HepG2 (cell line): Measurements from ENCODE around the gene TMPO. TPM values are rescaled to one million over a fixed set of nuclear protein-coding genes. Genes with fewer than 3 reads are reported as not detected.
A peak's percentile ranks its signal among the peaks of the same experiment; 100 is the strongest.

Experiments used
- BRD4 ChIP-seq: sonication (generic); formaldehyde crosslinking; IDR thresholded peaks from 2 replicates; pipeline ENCODE4 v1.4.0; 2020; ENCODE audit warnings: missing genetic modification reagents
- CEBPB ChIP-seq: IDR thresholded peaks from 2 replicates; pipeline ENCODE4 v1.6.1; 2011; ENCODE audit warnings: low read depth, low read length, improper control_type of control experiment, borderline replicate concordance
- CEBPZ ChIP-seq: IDR thresholded peaks from 2 replicates; pipeline ENCODE4 v1.6.1; 2012; ENCODE audit warnings: low read length, improper control_type of control experiment
- FLYWCH1 ChIP-seq: sonication (generic); formaldehyde crosslinking; IDR thresholded peaks from 2 replicates; pipeline ENCODE4 v1.8.1; 2023; ENCODE audit warnings: mild to moderate bottlenecking, missing genetic modification reagents
- GATAD1 ChIP-seq: IDR thresholded peaks from 2 replicates; pipeline ENCODE4 v1.6.1; 2016; ENCODE audit warnings: missing genetic modification reagents, missing compliant biosample characterization
- MTA3 ChIP-seq: sonication (generic); formaldehyde crosslinking; IDR thresholded peaks from 2 replicates; pipeline ENCODE4 v1.4.0; 2020; ENCODE audit warnings: missing genetic modification reagents
- MYC ChIP-seq: sonication (generic); formaldehyde crosslinking; IDR thresholded peaks from 2 replicates; pipeline ENCODE4 v1.9.0; 2021; ENCODE audit warnings: missing genetic modification reagents, borderline replicate concordance
- NAIF1 ChIP-seq: sonication (generic); formaldehyde crosslinking; IDR thresholded peaks from 2 replicates; pipeline ENCODE4 v1.5.0; 2020; ENCODE audit warnings: mild to moderate bottlenecking, missing genetic modification reagents, borderline replicate concordance
- NFIC ChIP-seq: IDR thresholded peaks from 2 replicates; pipeline ENCODE4 v1.6.1; 2012; ENCODE audit warnings: mild to moderate bottlenecking, low read length, inconsistent platforms
- PAWR ChIP-seq: sonication (generic); formaldehyde crosslinking; IDR thresholded peaks from 2 replicates; pipeline ENCODE4 v1.4.0; 2020; ENCODE audit warnings: missing genetic modification reagents, mild to moderate bottlenecking, borderline replicate concordance
- RAD51 ChIP-seq: fragments of 450-650 bp; IDR thresholded peaks from 2 replicates; pipeline ENCODE4 v1.6.1; 2016; ENCODE audit warnings: borderline replicate concordance
- SMARCE1 ChIP-seq: fragments of 450-650 bp; IDR thresholded peaks from 2 replicates; pipeline ENCODE4 v1.6.1; 2017; ENCODE audit warnings: borderline replicate concordance
- SOX5 ChIP-seq: IDR thresholded peaks from 2 replicates; pipeline ENCODE4 v1.6.1; 2016; ENCODE audit warnings: borderline replicate concordance
- ZNF225 ChIP-seq: sonication (generic); formaldehyde crosslinking; IDR thresholded peaks from 2 replicates; pipeline ENCODE4 v1.4.0; 2020; ENCODE audit warnings: mild to moderate bottlenecking, missing genetic modification reagents
- ZNF567 ChIP-seq: sonication (generic); formaldehyde crosslinking; IDR thresholded peaks from 2 replicates; pipeline ENCODE4 v1.8.1; 2023; ENCODE audit warnings: mild to moderate bottlenecking, missing genetic modification reagents, borderline replicate concordance
- ZNF75D ChIP-seq: sonication (generic); formaldehyde crosslinking; IDR thresholded peaks from 2 replicates; pipeline ENCODE4 v1.8.1; 2023; ENCODE audit warnings: missing genetic modification reagents, mild to moderate bottlenecking, borderline replicate concordance
- polyA plus RNA-seq, 8 experiments: library from polyadenylated mRNA; depleted of rRNA in 3 of 8; stranded (reverse) in 7 of 8; unstranded in 1 of 8; fragments of >200 nt; fragmentation: Illumina TruSeq in 4 of 8; extraction: Trizol in 4 of 8; gene quantifications; 2 replicates each; pipeline versions ENCODE4 v1.2.1 to v1.2.3, GENCODE V29; 2011 to 2016; ENCODE audit warnings: low read depth in 4 of 8, missing spikeins in 1 of 8, mixed read lengths in 1 of 8; ENCODE audit not compliant: insufficient read depth in 1 of 8
- total RNA-seq, 5 experiments: library from RNA; depleted of rRNA; stranded (reverse); fragments of >200 nt; fragmentation: Illumina TruSeq; extraction: Trizol; gene quantifications; 2 replicates each; pipeline ENCODE4 v1.2.3, GENCODE V29; 2016; ENCODE audit warnings: low read depth in 1 of 5
- TF ChIP-seq, protein P1 (sequence below): sonication (generic); formaldehyde crosslinking; IDR thresholded peaks from 2 replicates; pipeline ENCODE4 v1.4.0; 2020; ENCODE audit warnings: missing genetic modification reagents; ENCODE audit errors: not compliant biosample characterization
- TF ChIP-seq, protein P2 (sequence below): sonication (generic); formaldehyde crosslinking; IDR thresholded peaks from 2 replicates; pipeline ENCODE4 v1.5.0; 2020; ENCODE audit warnings: mild to moderate bottlenecking, missing genetic modification reagents, moderate library complexity
- TF ChIP-seq, protein P3 (sequence below): IDR thresholded peaks from 2 replicates; pipeline ENCODE4 v1.6.1; 2012; ENCODE audit warnings: low read depth, low read length, improper control_type of control experiment
- TF ChIP-seq, protein P4 (sequence below): sonication (generic); formaldehyde crosslinking; IDR thresholded peaks from 2 replicates; pipeline ENCODE4 v1.4.0; 2020; ENCODE audit warnings: mild to moderate bottlenecking, missing genetic modification reagents

The TMPO gene
- total and polyA plus RNA-seq, 2 of the 13 experiments (the other 11 are each of a cell fraction or from before 2014, with no cell fraction given) = 24.2 to 167 TPM

DNA sequence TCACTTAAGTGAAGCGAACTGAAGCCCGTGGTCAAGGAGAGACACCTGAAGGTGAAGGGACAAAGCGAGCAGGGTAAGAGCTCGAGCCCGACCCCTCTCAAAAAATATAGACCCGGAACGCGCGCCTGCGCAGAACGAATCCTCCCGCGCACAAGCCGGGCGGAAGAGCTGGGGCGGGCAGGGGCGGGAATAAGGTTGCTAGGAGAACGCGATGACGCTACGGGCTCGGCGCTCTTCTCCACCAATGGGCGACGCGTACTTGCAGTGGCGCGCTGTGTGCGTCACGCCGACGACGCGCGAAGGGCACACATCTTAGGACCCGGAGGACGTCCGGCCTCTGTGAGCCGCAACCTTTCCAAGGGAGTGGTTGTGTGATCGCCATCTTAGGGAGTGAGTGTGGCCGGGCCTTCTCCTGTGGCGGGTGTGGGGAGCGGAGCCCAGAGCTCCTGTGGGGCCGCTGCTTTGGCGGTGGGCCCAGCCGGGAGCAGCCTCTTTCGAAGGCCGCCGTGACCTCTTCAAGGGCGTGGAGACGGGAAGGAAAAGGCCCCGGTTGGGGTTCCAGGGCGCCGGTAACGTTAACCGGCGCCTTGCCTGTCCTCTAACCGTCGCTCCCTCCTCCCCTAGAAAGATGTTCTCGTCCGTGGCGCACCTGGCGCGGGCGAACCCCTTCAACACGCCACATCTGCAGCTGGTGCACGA lies 78.1 kb downstream of the TMPO start, which contains the start of gene SLC25A3 (continued):
- TF ChIP-seq, protein P1, sequence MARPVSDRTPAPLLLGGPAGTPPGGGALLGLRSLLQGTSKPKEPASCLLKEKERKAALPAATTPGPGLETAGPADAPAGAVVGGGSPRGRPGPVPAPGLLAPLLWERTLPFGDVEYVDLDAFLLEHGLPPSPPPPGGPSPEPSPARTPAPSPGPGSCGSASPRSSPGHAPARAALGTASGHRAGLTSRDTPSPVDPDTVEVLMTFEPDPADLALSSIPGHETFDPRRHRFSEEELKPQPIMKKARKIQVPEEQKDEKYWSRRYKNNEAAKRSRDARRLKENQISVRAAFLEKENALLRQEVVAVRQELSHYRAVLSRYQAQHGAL (CRISPR knock-in tag) = no peak
- TF ChIP-seq FLYWCH1 (no peak), ZNF567 (CRISPR knock-in tag) (no peak), ZNF225 (CRISPR knock-in tag) (no peak), CEBPZ (no peak), SOX5 (CRISPR knock-in tag) (no peak; the same call in 1 of the 2 replicates), ZNF75D (CRISPR knock-in tag) (no peak), NAIF1 (no peak), PAWR (CRISPR knock-in tag) (no peak), GATAD1 (CRISPR knock-in tag) (peak; percentile 91), SMARCE1 (no peak), BRD4 (CRISPR knock-in tag) (peak; percentile 88; the same call in 1 of the 2 replicates), NFIC (no peak), MYC (CRISPR knock-in tag) (peak; percentile 87), MTA3 (CRISPR knock-in tag) (no peak), RAD51 (no peak), CEBPB (no peak)
- TF ChIP-seq, protein P2, sequence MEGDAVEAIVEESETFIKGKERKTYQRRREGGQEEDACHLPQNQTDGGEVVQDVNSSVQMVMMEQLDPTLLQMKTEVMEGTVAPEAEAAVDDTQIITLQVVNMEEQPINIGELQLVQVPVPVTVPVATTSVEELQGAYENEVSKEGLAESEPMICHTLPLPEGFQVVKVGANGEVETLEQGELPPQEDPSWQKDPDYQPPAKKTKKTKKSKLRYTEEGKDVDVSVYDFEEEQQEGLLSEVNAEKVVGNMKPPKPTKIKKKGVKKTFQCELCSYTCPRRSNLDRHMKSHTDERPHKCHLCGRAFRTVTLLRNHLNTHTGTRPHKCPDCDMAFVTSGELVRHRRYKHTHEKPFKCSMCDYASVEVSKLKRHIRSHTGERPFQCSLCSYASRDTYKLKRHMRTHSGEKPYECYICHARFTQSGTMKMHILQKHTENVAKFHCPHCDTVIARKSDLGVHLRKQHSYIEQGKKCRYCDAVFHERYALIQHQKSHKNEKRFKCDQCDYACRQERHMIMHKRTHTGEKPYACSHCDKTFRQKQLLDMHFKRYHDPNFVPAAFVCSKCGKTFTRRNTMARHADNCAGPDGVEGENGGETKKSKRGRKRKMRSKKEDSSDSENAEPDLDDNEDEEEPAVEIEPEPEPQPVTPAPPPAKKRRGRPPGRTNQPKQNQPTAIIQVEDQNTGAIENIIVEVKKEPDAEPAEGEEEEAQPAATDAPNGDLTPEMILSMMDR (CRISPR knock-in tag) = no peak
- TF ChIP-seq, protein P3, sequence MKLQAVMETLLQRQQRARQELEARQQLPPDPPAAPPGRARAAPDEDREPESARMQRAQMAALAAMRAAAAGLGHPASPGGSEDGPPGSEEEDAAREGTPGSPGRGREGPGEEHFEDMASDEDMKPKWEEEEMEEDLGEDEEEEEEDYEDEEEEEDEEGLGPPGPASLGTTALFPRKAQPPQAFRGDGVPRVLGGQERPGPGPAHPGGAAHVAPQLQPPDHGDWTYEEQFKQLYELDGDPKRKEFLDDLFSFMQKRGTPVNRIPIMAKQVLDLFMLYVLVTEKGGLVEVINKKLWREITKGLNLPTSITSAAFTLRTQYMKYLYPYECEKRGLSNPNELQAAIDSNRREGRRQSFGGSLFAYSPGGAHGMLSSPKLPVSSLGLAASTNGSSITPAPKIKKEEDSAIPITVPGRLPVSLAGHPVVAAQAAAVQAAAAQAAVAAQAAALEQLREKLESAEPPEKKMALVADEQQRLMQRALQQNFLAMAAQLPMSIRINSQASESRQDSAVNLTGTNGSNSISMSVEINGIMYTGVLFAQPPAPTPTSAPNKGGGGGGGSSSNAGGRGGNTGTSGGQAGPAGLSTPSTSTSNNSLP = no peak
- TF ChIP-seq, protein P4, sequence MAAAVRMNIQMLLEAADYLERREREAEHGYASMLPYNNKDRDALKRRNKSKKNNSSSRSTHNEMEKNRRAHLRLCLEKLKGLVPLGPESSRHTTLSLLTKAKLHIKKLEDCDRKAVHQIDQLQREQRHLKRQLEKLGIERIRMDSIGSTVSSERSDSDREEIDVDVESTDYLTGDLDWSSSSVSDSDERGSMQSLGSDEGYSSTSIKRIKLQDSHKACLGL = peak; percentile 35; the same call in 1 of the 2 replicates
